Smooth muscle cell (in vitro differentiated cells): ENCODE data around the gene GEMIN8. TPM values are rescaled to one million over a fixed set of nuclear protein-coding genes. Genes with fewer than 3 reads are reported as not detected.

Source experiments
- DNase-seq: peaks from one replicate; lab custom pipeline; 2025; ENCODE audit not compliant: unreplicated experiment; lab: John Stamatoyannopoulos, UW
- H2AFZ ChIP-seq: fragments of 200-600 bp; sonication (generic); 2 replicates; pipeline ENCODE4 v1.6.0; 2016; ENCODE audit warnings: antibody characterized with exemption, low read depth, mild to moderate bottlenecking
- H3F3A ChIP-seq: fragments of 200-600 bp; sonication (generic); 2 replicates; pipeline ENCODE4 v1.6.0; 2017; ENCODE audit warnings: antibody characterized with exemption, low read depth
- H3K27ac ChIP-seq: fragments of 200-600 bp; sonication (generic); 2 replicates; pipeline ENCODE4 v1.5.1; 2016; ENCODE audit warnings: low read depth, mild to moderate bottlenecking
- H3K27me3 ChIP-seq: fragments of 200-600 bp; sonication (generic); 2 replicates; pipeline ENCODE4 v1.6.1; 2016; ENCODE audit warnings: low read depth, mild to moderate bottlenecking
- H3K36me3 ChIP-seq: fragments of 200-600 bp; sonication (generic); 2 replicates; pipeline ENCODE4 v1.5.1; 2016; ENCODE audit warnings: low read depth
- H3K4me1 ChIP-seq: fragments of 200-600 bp; sonication (generic); 2 replicates; pipeline ENCODE4 v1.5.1; 2016; ENCODE audit warnings: low read depth
- H3K4me2 ChIP-seq: fragments of 200-600 bp; sonication (generic); 2 replicates; pipeline ENCODE4 v1.6.0; 2016; ENCODE audit warnings: mild to moderate bottlenecking
- H3K4me3 ChIP-seq: fragments of 200-600 bp; sonication (generic); 2 replicates; pipeline ENCODE4 v1.5.1; 2016; ENCODE audit warnings: mild to moderate bottlenecking
- H3K79me2 ChIP-seq: fragments of 200-600 bp; sonication (generic); 2 replicates; pipeline ENCODE4 v1.6.0; 2016; ENCODE audit warnings: low read depth, mild to moderate bottlenecking
- H3K9ac ChIP-seq: fragments of 200-600 bp; sonication (generic); 2 replicates; pipeline ENCODE4 v1.6.0; 2016; ENCODE audit warnings: low read depth
- H3K9me3 ChIP-seq: fragments of 200-600 bp; sonication (generic); replicated peaks from 2 replicates; pipeline ENCODE4 v1.5.1; 2016; ENCODE audit warnings: low read depth
- H4K20me1 ChIP-seq: fragments of 200-600 bp; sonication (generic); 2 replicates; pipeline ENCODE4 v1.6.0; 2016; ENCODE audit warnings: low read depth
- WGBS: methylation state at CpG from one replicate; pipeline ENCODE4 v1.1.7; 2016; ENCODE audit warnings: low lambda C conversion rate; 5-methylcytosine and 5-hydroxymethylcytosine counted together
- polyA plus RNA-seq: library from polyadenylated mRNA; unstranded; fragments of >200 nt; fragmentation: Nextera tagmentation; extraction: Ambion mirVana; gene quantifications from 2 replicates; pipeline ENCODE4 v1.2.1, GENCODE V29; 2016
- total RNA-seq: library from RNA; depleted of rRNA; stranded (reverse); fragments of >200 nt; gene quantifications from 2 replicates; pipeline ENCODE4 v1.2.3, GENCODE V29; 2014
- TF ChIP-seq, protein P1 (sequence below): fragments of 200-600 bp; sonication (generic); IDR thresholded peaks from 2 replicates; pipeline ENCODE4 v1.5.1; 2017; ENCODE audit warnings: borderline replicate concordance, mild to moderate bottlenecking, antibody characterized with exemption; ENCODE audit not compliant: insufficient read depth, poor library complexity, severe bottlenecking

Gene GEMIN8
- total and polyA plus RNA-seq, 2 experiments from 2014 or later: 15.8 to 21.5 TPM

DNA sequence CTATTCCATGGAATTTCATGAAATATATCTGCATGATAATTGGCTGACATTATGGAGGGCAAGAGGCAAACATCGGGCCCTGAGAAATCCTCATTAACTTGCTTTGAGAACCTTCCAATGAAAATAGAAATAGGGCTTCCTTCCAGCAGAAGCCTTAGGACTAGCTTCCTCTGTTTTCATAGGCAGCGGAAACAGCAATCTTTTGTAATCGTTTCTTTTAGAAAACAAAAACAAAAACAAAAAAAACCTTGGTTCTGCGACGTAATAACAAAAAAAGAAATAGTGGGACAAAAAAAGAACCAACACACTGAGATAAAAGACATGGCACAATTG lies 62.9 kb downstream of the GEMIN8 start:
- no peak overlapping the region for H3K9ac ChIP-seq
- H3K4me3 ChIP-seq: no peak overlapping the region
- H3K79me2 ChIP-seq: no peaks in the 10 kb centered on the region
- TF ChIP-seq, protein P1, sequence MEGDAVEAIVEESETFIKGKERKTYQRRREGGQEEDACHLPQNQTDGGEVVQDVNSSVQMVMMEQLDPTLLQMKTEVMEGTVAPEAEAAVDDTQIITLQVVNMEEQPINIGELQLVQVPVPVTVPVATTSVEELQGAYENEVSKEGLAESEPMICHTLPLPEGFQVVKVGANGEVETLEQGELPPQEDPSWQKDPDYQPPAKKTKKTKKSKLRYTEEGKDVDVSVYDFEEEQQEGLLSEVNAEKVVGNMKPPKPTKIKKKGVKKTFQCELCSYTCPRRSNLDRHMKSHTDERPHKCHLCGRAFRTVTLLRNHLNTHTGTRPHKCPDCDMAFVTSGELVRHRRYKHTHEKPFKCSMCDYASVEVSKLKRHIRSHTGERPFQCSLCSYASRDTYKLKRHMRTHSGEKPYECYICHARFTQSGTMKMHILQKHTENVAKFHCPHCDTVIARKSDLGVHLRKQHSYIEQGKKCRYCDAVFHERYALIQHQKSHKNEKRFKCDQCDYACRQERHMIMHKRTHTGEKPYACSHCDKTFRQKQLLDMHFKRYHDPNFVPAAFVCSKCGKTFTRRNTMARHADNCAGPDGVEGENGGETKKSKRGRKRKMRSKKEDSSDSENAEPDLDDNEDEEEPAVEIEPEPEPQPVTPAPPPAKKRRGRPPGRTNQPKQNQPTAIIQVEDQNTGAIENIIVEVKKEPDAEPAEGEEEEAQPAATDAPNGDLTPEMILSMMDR: no peak
- H3K9me3 ChIP-seq: no peaks in the 10 kb centered on the region
- no peaks in the 10 kb centered on the region for H4K20me1 ChIP-seq
- 87% methylated on average over 5 of the region's 5 CpGs for WGBS
- no peaks in the 10 kb centered on the region for H3K4me1 ChIP-seq
- H3K27me3 ChIP-seq: no peaks in the 10 kb centered on the region
- no peak overlapping the region for H3K4me2 ChIP-seq
- H2AFZ ChIP-seq: no peak overlapping the region
- DNase-seq: no peak
- H3K27ac ChIP-seq: no peak overlapping the region
- H3F3A ChIP-seq: no peaks in the 10 kb centered on the region
- no peaks in the 10 kb centered on the region for H3K36me3 ChIP-seq

DNA sequence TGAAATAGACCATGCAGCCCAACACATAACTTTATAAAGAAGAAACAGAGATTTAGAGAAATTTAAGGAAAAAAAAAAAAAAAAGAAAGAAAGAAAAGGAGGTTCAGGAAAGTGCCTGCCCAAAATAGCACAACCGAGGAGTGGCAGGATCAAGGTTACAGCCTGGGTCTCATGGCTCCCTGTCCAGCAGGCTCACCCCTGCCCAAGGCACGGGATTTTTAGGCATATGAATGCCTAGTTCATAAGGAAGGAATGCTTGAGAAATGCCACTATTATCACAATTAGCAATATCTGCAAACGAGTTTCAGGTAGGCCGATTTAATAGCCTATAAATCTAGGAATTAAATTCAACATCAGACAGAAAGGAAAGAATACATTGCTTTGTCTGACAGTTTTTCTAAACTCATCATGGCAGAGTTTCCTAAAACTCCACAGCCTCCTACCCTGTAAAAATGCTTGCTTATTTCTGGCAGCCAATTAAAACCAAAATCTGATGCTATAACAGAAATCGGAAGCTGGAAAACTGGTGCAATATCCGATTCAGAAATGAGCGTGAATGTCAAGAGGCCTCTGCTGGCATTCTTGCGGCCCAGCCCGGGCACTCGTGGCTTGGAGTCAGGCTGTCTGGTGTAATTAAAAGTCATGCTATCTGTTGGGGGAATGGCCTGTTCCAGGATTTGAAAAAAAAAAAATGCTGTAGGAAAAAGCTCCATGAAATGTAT lies 63.5 kb downstream of the GEMIN8 start:
- no peak overlapping the region for H3K4me3 ChIP-seq
- H3K9me3 ChIP-seq: no peaks in the 10 kb centered on the region
- no peaks in the 10 kb centered on the region for H3K36me3 ChIP-seq
- TF ChIP-seq, protein P1: no peak
- DNase-seq: no peak
- WGBS: 83% methylated on average over 10 of the region's 10 CpGs
- H3K27ac ChIP-seq: no peak overlapping the region
- no peak overlapping the region for H2AFZ ChIP-seq
- no peaks in the 10 kb centered on the region for H3K79me2 ChIP-seq
- no peaks in the 10 kb centered on the region for H3K4me1 ChIP-seq
- H3K4me2 ChIP-seq: no peak overlapping the region
- H3K27me3 ChIP-seq: no peaks in the 10 kb centered on the region
- H3F3A ChIP-seq: no peaks in the 10 kb centered on the region
- H3K9ac ChIP-seq: no peak overlapping the region
- H4K20me1 ChIP-seq: no peaks in the 10 kb centered on the region

DNA sequence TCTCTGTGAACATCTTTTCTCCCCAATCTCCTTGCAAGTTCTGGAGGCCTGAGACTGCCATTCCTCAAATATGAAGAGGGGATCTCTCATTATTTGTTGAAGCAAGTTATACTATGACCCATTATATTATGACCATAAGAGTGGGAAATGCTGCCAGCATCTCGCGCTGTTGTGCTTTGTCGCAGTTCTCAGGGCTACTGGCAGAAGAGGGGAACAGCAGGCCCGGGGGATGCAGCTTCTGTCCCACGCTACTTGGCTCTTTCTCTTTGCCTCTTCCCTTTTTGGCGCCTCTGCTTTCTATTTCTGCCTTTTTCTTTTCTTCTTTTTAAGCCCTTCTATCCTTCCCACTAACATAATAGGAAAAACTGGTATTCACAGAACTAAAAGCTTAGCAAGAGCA lies 64.2 kb downstream of the GEMIN8 start:
- Histone ChIP-seq H3K4me3 (no peak overlapping the region), H3K9ac (no peak overlapping the region), H3K4me1 (no peaks in the 10 kb centered on the region), H2AFZ (no peak overlapping the region), H3K79me2 (no peaks in the 10 kb centered on the region), H4K20me1 (no peaks in the 10 kb centered on the region), H3K9me3 (no peaks in the 10 kb centered on the region), H3F3A (no peaks in the 10 kb centered on the region), H3K27me3 (no peaks in the 10 kb centered on the region), H3K27ac (no peak overlapping the region), H3K36me3 (no peaks in the 10 kb centered on the region), H3K4me2 (no peak overlapping the region)
- TF ChIP-seq, protein P1: no peak
- no peak for DNase-seq
- 87% methylated on average over 6 of the region's 6 CpGs for WGBS

DNA sequence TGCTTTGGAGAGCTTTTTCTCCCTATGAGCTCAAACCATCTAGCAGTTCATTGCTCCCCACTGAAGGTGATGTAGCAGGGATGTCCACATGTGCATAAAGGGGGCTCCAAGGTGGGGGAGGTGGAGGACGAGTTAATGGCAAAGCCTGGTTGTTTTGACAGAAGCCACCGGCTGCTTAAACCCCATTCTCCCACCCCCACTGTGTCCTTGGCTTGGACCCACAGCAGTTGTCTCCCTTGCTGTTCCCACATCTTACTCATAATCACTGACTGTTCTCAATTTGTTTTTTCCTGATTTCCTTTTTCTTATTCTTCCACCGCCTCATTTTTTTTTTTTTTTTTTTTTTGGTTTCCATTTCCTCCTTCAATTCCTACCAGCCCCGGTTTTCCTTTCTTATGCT lies 72.7 kb downstream of the GEMIN8 start:
- 79% methylated on average over 4 of the region's 4 CpGs for WGBS
- TF ChIP-seq, protein P1: no peak

More for the DNA sequence above, 72.7 kb downstream of the GEMIN8 start:
- Histone ChIP-seq H3K9me3 (no peaks in the 10 kb centered on the region), H3K4me3 (no peak overlapping the region), H4K20me1 (no peaks in the 10 kb centered on the region), H3K27ac (no peak overlapping the region), H3K4me1 (peaks cover 10% of the 10 kb centered on the region), H3K9ac (no peak overlapping the region), H3K27me3 (no peaks in the 10 kb centered on the region), H3F3A (no peaks in the 10 kb centered on the region), H3K79me2 (no peaks in the 10 kb centered on the region), H2AFZ (no peak overlapping the region), H3K4me2 (no peak overlapping the region), H3K36me3 (no peaks in the 10 kb centered on the region)
- no peak for DNase-seq
